ENCODE measurements around the gene SLC27A1.

GRCh38 chr19:17528610-17529009, 58.3 kb downstream of the SLC27A1 start:
- TF ChIP-seq CTCF (conservative IDR thresholded peaks at IDR 0.05; ENCODE audit: low read depth in 2 of 2) (no peak), POLR2AphosphoS5 (IDR thresholded peaks at IDR 0.05; ENCODE audit: low read depth) (no peak), EZH2 (IDR thresholded peaks at IDR 0.05; ENCODE audit: low read depth, unreplicated experiment) (no peak), REST (IDR thresholded peaks at IDR 0.05; ENCODE audit: unreplicated experiment) (no peak), CREB1 (CRISPR knock-in tag; IDR thresholded peaks at IDR 0.05; ENCODE audit: low read depth) (no peak)
